ENCODE results near the gene PABPN1. TPM values are rescaled to one million over a fixed set of nuclear protein-coding genes. Genes with fewer than 3 reads are reported as not detected.

Gene PABPN1
- total RNA-seq, 1 donor from 2014 or later: 162 TPM

DNA sequence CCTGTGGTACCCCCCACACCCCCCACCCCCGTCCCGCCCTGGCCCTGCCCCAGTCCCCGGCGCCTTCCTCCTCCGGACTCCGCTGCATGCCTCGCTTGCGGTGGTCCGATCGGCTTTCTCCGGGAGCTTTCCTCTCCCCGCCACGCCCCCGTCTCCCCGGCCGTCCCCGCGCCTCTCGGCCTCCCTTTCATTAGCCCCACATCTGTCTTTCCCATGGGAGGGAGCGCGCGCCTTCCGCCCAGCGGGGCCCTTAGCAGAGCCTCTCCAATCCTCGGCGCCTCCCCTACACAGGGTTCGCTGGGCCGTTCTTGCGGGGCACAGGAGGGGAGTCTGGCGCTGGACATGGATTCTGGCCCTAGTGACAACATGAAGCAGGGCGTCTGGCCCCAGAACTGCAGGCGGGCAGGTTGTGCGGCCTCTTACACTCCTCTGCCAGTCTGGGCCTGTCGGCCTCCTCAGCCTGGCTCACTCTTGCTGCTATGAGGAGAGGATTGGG, 45.2 kb downstream of the PABPN1 start:
- H3K27ac ChIP-seq (ENCODE audit: low read depth, low read length): no peak overlapping the region
- peak; percentile 59 for DNase-seq (ENCODE audit: low read depth)

DNA sequence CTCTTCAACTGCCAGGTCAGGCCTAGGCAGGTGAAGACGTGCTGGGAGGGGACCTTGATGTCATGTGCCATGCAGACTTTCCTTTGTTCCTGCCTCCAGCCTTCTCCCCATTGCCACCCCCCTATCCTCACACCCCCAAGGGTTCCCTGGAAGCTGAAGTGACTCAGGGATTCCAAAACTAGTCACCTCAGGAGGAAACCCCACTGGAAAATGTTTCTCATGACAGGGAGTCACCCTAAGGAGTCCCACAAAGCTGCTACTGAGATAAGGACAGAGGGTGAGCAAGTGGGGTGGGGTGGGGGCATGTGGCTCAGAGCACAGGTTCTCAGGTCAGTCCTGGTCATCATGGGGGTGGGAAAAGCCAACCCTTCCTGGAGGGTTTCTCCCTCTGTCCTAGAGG, 49.0 kb downstream of the PABPN1 start:
- FAIRE-seq: no peak
- peaks cover 54% of the 10 kb centered on the region for H3K27me3 Mint-ChIP-seq (ENCODE audit: low read depth, unreplicated experiment)
- no peak for DNase-seq (ENCODE audit: low read depth)
- TF ChIP-seq, protein P1, sequence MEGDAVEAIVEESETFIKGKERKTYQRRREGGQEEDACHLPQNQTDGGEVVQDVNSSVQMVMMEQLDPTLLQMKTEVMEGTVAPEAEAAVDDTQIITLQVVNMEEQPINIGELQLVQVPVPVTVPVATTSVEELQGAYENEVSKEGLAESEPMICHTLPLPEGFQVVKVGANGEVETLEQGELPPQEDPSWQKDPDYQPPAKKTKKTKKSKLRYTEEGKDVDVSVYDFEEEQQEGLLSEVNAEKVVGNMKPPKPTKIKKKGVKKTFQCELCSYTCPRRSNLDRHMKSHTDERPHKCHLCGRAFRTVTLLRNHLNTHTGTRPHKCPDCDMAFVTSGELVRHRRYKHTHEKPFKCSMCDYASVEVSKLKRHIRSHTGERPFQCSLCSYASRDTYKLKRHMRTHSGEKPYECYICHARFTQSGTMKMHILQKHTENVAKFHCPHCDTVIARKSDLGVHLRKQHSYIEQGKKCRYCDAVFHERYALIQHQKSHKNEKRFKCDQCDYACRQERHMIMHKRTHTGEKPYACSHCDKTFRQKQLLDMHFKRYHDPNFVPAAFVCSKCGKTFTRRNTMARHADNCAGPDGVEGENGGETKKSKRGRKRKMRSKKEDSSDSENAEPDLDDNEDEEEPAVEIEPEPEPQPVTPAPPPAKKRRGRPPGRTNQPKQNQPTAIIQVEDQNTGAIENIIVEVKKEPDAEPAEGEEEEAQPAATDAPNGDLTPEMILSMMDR (IDR thresholded peaks at IDR 0.05; ENCODE audit: insufficient read depth, low read depth, low read length): no peak
- TF ChIP-seq EZH2 (IDR thresholded peaks at IDR 0.05; ENCODE audit: insufficient read depth, low read length): no peak
- no peaks in the 10 kb centered on the region for H4K20me1 ChIP-seq (ENCODE audit: insufficient read depth, low read length)
- H3K4me1 ChIP-seq (ENCODE audit: insufficient read depth, low read length): peaks cover 4% of the 10 kb centered on the region
- H3K79me2 ChIP-seq (ENCODE audit: insufficient read depth, low read length): no peaks in the 10 kb centered on the region
- no peaks in the 10 kb centered on the region for H3K27me3 ChIP-seq (ENCODE audit: insufficient read depth, low read length)
- no peaks in the 10 kb centered on the region for H3K9me3 ChIP-seq (ENCODE audit: insufficient read depth, low read depth, low read length)
- no peak overlapping the region for H3K9ac ChIP-seq (ENCODE audit: low read length)
- H3K27ac Mint-ChIP-seq (ENCODE audit: unreplicated experiment): no peak overlapping the region
- no peaks in the 10 kb centered on the region for H3K36me3 Mint-ChIP-seq (ENCODE audit: low read depth, unreplicated experiment)
- H3K4me3 ChIP-seq (ENCODE audit: insufficient read depth, low read depth, low read length): no peak overlapping the region
- H3K4me2 ChIP-seq (ENCODE audit: low read length): no peak overlapping the region
- H2AFZ ChIP-seq (ENCODE audit: low read depth, low read length): no peak overlapping the region
- no peaks in the 10 kb centered on the region for H3K4me1 Mint-ChIP-seq (ENCODE audit: low read depth, unreplicated experiment)
- H3K36me3 ChIP-seq (ENCODE audit: insufficient read depth, low read length): no peaks in the 10 kb centered on the region
- H3K27ac ChIP-seq (ENCODE audit: low read depth, low read length): no peak overlapping the region
- H3K9me3 Mint-ChIP-seq (ENCODE audit: unreplicated experiment): no peaks in the 10 kb centered on the region
- H3K4me3 Mint-ChIP-seq (ENCODE audit: unreplicated experiment): no peak overlapping the region

More for the DNA sequence above, 45.2 kb downstream of the PABPN1 start:
- Mint-ChIP-seq H3K27ac (ENCODE audit: unreplicated experiment) (peak overlapping the region; percentile 58), H3K27me3 (ENCODE audit: low read depth, unreplicated experiment) (peaks cover 43% of the 10 kb centered on the region), H3K4me3 (ENCODE audit: unreplicated experiment) (peak overlapping the region; percentile 20), H3K4me1 (ENCODE audit: low read depth, unreplicated experiment) (no peaks in the 10 kb centered on the region), H3K9me3 (ENCODE audit: unreplicated experiment) (no peaks in the 10 kb centered on the region), H3K36me3 (ENCODE audit: low read depth, unreplicated experiment) (no peaks in the 10 kb centered on the region)
- Histone ChIP-seq H3K9ac (ENCODE audit: low read length) (peak overlapping the region; percentile 59), H3K4me3 (ENCODE audit: insufficient read depth, low read depth, low read length) (no peak overlapping the region), H3K4me2 (ENCODE audit: low read length) (peak overlapping the region; percentile 87), H3K9me3 (ENCODE audit: insufficient read depth, low read depth, low read length) (no peaks in the 10 kb centered on the region), H3K4me1 (ENCODE audit: insufficient read depth, low read length) (peaks cover 14% of the 10 kb centered on the region), H2AFZ (ENCODE audit: low read depth, low read length) (peak overlapping the region; percentile 73), H3K27me3 (ENCODE audit: insufficient read depth, low read length) (no peaks in the 10 kb centered on the region), H3K36me3 (ENCODE audit: insufficient read depth, low read length) (no peaks in the 10 kb centered on the region), H4K20me1 (ENCODE audit: insufficient read depth, low read length) (no peaks in the 10 kb centered on the region), H3K79me2 (ENCODE audit: insufficient read depth, low read length) (peaks cover 15% of the 10 kb centered on the region)
- no peak for FAIRE-seq
- TF ChIP-seq, protein P1 (IDR thresholded peaks at IDR 0.05; ENCODE audit: insufficient read depth, low read depth, low read length): no peak
- peak; percentile 13 for TF ChIP-seq EZH2 (IDR thresholded peaks at IDR 0.05; ENCODE audit: insufficient read depth, low read length)

DNA sequence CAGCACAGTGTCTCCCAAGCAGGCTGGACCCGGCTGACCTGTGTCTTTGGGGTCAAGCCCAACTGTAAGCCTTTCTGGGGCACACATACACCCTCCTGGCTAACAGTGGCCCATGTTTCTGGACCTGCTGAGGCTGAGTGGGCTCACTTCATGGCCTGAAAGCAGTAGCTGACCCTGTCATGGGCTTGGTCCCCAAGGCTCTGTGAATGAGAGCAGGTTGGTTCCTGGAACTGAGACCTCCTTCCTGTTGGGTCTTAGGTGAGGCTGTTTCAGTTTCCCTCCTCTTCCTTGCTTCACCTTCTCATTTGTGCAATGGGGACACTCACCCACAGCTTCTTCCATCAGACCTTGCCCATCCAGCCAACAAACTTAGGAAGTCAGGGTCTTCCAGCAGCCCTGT, 50.6 kb downstream of the PABPN1 start:
- Histone ChIP-seq H3K4me1 (ENCODE audit: insufficient read depth, low read length) (no peaks in the 10 kb centered on the region), H3K9me3 (ENCODE audit: insufficient read depth, low read depth, low read length) (no peaks in the 10 kb centered on the region), H3K79me2 (ENCODE audit: insufficient read depth, low read length) (no peaks in the 10 kb centered on the region), H3K27me3 (ENCODE audit: insufficient read depth, low read length) (no peaks in the 10 kb centered on the region), H3K9ac (ENCODE audit: low read length) (no peak overlapping the region), H3K36me3 (ENCODE audit: insufficient read depth, low read length) (no peaks in the 10 kb centered on the region), H4K20me1 (ENCODE audit: insufficient read depth, low read length) (no peaks in the 10 kb centered on the region), H3K27ac (ENCODE audit: low read depth, low read length) (no peak overlapping the region), H3K4me3 (ENCODE audit: insufficient read depth, low read depth, low read length) (no peak overlapping the region), H3K4me2 (ENCODE audit: low read length) (no peak overlapping the region), H2AFZ (ENCODE audit: low read depth, low read length) (no peak overlapping the region)
- H3K27ac Mint-ChIP-seq (ENCODE audit: unreplicated experiment): no peak overlapping the region
- H3K27me3 Mint-ChIP-seq (ENCODE audit: low read depth, unreplicated experiment): peaks cover 58% of the 10 kb centered on the region
- H3K9me3 Mint-ChIP-seq (ENCODE audit: unreplicated experiment): no peaks in the 10 kb centered on the region
- no peaks in the 10 kb centered on the region for H3K4me1 Mint-ChIP-seq (ENCODE audit: low read depth, unreplicated experiment)
- no peak for FAIRE-seq
- no peaks in the 10 kb centered on the region for H3K36me3 Mint-ChIP-seq (ENCODE audit: low read depth, unreplicated experiment)
- TF ChIP-seq, protein P1 (IDR thresholded peaks at IDR 0.05; ENCODE audit: insufficient read depth, low read depth, low read length): no peak
- TF ChIP-seq EZH2 (IDR thresholded peaks at IDR 0.05; ENCODE audit: insufficient read depth, low read length): no peak
- DNase-seq (ENCODE audit: low read depth): no peak
- H3K4me3 Mint-ChIP-seq (ENCODE audit: unreplicated experiment): no peak overlapping the region
